Measurements from ENCODE around the gene NRARP. TPM values are rescaled to one million over a fixed set of nuclear protein-coding genes. Genes with fewer than 3 reads are reported as not detected.

Gene NRARP
- total RNA-seq, 1 experiment from 2014 or later = 51.5 TPM

- H3K27me3 Mint-ChIP-seq (ENCODE audit: low read depth) = peaks cover 30% of the 10 kb centered on the region
- DNase-seq (ENCODE audit: low spot score) (no peak), ATAC-seq (no peak)
- no peak overlapping the region for H3K27ac Mint-ChIP-seq
- H3K9me3 Mint-ChIP-seq = peaks cover 70% of the 10 kb centered on the region
- H3K4me1 Mint-ChIP-seq = no peaks in the 10 kb centered on the region
- H3K36me3 Mint-ChIP-seq = peaks cover 46% of the 10 kb centered on the region
- POLR2A ChIA-PET = no interaction called here
- TF ChIP-seq ZSCAN18 (CRISPR knock-in tag; IDR thresholded peaks at IDR 0.05) (no peak), ZNF416 (CRISPR knock-in tag; IDR thresholded peaks at IDR 0.05) (no peak), ZNF281 (CRISPR knock-in tag; IDR thresholded peaks at IDR 0.05) (no peak), E2F5 (CRISPR knock-in tag; IDR thresholded peaks at IDR 0.05) (no peak), EMX1 (CRISPR knock-in tag; IDR thresholded peaks at IDR 0.05) (no peak), TEAD1 (CRISPR knock-in tag; IDR thresholded peaks at IDR 0.05) (no peak), JUN (CRISPR knock-in tag; IDR thresholded peaks at IDR 0.05) (no peak), KAT7 (CRISPR knock-in tag; IDR thresholded peaks at IDR 0.05; ENCODE audit: borderline replicate concordance) (no peak), FOXP1 (CRISPR knock-in tag; IDR thresholded peaks at IDR 0.05; ENCODE audit: borderline replicate concordance) (no peak), PREB (CRISPR knock-in tag; IDR thresholded peaks at IDR 0.05; ENCODE audit: borderline replicate concordance) (no peak), NR2C2 (CRISPR knock-in tag; IDR thresholded peaks at IDR 0.05) (no peak)
- no peak overlapping the region for H3K4me3 Mint-ChIP-seq
- CTCF ChIA-PET = no interaction called here
Measured at GRCh38 chr9:137339045-137339907, 37.2 kb upstream of the NRARP start.

GRCh38 chr9:137336735-137337134, 34.7 kb upstream of the NRARP start:
- DNase-seq (ENCODE audit: low spot score) (no peak), ATAC-seq (no peak)
- no peak overlapping the region for H3K4me3 Mint-ChIP-seq
- peaks cover 68% of the 10 kb centered on the region for H3K9me3 Mint-ChIP-seq
- H3K4me1 Mint-ChIP-seq = no peaks in the 10 kb centered on the region
- H3K27me3 Mint-ChIP-seq (ENCODE audit: low read depth) = peaks cover 23% of the 10 kb centered on the region
- POLR2A ChIA-PET = no interaction called here
- no peak overlapping the region for H3K27ac Mint-ChIP-seq
- CTCF ChIA-PET = interaction anchor here (0.7 kb wide), 1 partner anchor 262 kb away, joined by 3 read pairs; no protein-coding TSS in a partner anchor
- TF ChIP-seq MYBL2 (CRISPR knock-in tag; IDR thresholded peaks at IDR 0.05) (no peak), NR1H2 (CRISPR knock-in tag; IDR thresholded peaks at IDR 0.05) (no peak), MXD4 (CRISPR knock-in tag; IDR thresholded peaks at IDR 0.05; ENCODE audit: borderline replicate concordance) (no peak), IRF1 (CRISPR knock-in tag; IDR thresholded peaks at IDR 0.05) (no peak), IRF2 (CRISPR knock-in tag; IDR thresholded peaks at IDR 0.05; ENCODE audit: borderline replicate concordance, low read depth) (no peak)
- H3K36me3 Mint-ChIP-seq = peaks cover 38% of the 10 kb centered on the region

Data from WTC11 (cell line).